GM21367 (cell line): ENCODE data around the gene OR52E6.

Experiments
- ATAC-seq: cut with Tn5 transposase; IDR thresholded peaks from one replicate; pipeline ENCODE4 v1.9.1; 2021; ENCODE audit not compliant: unreplicated experiment

The OR52E6 gene

DNA sequence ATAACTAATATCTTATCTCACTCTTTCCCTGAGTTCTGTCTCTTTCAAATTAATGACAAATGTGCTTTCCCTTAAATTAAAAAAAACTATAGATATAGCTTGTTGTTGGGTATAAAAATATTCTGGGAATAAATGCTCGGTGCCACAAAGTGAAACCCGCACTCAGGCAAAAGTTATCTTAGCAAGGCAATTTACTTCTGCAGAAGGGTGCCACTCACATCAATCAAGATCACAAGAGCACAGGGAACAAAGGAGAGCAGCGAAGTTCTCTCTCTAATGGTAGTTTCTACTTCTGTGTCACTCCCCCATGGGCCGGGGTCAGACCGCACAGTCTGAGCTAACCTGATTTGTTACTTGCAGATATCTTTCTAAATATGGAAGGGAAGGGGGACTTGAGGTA, 37.7 kb downstream of the OR52E6 start:
- no peak for ATAC-seq

DNA sequence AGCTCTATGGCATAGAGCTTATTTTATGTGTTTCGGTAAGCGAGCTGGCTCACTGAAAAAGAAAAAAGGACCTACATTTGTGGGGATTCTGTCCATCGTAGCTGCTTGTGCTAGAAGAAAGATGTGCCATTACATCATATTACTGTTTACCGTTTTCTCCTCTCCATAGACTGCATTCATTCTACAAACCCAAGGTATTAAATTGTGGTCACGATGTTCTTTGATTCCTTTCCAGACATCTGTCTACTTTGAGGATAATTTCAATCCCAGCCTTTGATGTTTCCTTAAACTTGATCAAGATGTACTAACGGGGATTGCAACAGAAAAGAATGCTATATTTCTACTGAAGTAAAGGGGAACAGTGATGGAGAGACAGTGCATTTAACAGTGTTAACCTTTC, 45.2 kb downstream of the OR52E6 start:
- no peak for ATAC-seq

DNA sequence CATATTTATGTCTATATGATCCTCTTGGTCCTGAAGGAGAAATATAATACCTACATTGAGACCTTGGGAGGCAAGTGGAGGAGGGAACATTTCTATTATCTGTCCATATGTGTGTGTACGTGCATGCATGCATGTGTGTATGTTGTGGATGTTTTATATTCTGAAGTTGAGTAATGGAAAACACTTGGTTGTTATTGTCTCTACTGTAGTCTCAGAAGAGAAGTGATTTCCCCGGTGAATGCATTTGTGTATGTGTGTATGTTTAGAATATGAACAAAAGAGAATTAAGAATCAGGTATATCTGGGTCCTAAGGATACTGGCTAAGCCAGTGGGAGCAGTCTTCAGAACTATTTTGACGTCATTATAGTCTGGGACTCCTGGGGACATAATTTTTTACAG, 50.5 kb downstream of the OR52E6 start, which contains the start of gene OR52N1:
OR52N1 (minus strand) TSS at position 101 of the 400 bp plus-strand sequence. CDS start 2,449 bp downstream, outside the sequence.
- ATAC-seq, result no peak
